Testis (tissue), 2 donors: ENCODE data around the gene HCLS1.

Experiments used
- POLR2A ChIP-seq: fragments of 450-650 bp; IDR thresholded peaks from one replicate; pipeline ENCODE4 v1.6.1; 2017; ENCODE audit warnings: antibody characterized with exemption, mild to moderate bottlenecking, moderate library complexity
- TF ChIP-seq, protein P1 (sequence below), 3 experiments: fragments of 450-650 bp in 2 of 3; fragments of 200-600 bp in 1 of 3; sonication (generic) in 1 of 3; IDR thresholded peaks; one replicate each; pipeline ENCODE4 v1.5.1; 2016 to 2019; ENCODE audit warnings: antibody characterized with exemption in 3 of 3, mild to moderate bottlenecking in 2 of 3, moderate library complexity in 1 of 3

DNA sequence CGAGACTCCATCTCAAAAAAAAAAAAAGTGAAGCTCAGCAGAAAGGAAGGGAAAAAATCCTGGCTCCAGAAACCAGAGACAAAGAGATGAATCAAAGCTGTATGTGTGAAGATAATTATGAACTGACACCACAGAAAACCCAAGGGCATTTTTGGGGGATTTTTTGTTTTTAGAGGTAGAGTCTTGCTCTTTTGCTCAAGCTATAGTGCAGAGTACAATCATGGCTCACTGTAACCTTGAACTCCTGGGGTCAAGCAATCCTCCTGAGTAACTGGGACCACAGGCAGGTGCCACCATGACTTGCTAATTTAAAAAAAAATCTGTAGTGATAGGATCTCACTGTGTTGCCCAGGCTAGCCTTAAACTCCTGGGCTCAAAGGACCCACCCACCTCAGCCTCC, 22.8 kb downstream of the HCLS1 start:
- TF ChIP-seq, protein P1, sequence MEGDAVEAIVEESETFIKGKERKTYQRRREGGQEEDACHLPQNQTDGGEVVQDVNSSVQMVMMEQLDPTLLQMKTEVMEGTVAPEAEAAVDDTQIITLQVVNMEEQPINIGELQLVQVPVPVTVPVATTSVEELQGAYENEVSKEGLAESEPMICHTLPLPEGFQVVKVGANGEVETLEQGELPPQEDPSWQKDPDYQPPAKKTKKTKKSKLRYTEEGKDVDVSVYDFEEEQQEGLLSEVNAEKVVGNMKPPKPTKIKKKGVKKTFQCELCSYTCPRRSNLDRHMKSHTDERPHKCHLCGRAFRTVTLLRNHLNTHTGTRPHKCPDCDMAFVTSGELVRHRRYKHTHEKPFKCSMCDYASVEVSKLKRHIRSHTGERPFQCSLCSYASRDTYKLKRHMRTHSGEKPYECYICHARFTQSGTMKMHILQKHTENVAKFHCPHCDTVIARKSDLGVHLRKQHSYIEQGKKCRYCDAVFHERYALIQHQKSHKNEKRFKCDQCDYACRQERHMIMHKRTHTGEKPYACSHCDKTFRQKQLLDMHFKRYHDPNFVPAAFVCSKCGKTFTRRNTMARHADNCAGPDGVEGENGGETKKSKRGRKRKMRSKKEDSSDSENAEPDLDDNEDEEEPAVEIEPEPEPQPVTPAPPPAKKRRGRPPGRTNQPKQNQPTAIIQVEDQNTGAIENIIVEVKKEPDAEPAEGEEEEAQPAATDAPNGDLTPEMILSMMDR (IDR thresholded peaks at IDR 0.05), result no peak
- TF ChIP-seq POLR2A, result no peak
